CD4-positive, alpha-beta T cell treated with Interleukin-10 for 1 hour (primary cell): Measurements from ENCODE around the gene IDS.
"Not testable (repeated sequence)": the region's sequence is repeated elsewhere in the genome, so short reads cannot be mapped to it uniquely, and the experiment has no call there.

Source experiments
- DNase-seq: peaks from one replicate; pipeline ENCODE4 v3.0.0-alpha.2; 2020

The IDS gene, protein sequence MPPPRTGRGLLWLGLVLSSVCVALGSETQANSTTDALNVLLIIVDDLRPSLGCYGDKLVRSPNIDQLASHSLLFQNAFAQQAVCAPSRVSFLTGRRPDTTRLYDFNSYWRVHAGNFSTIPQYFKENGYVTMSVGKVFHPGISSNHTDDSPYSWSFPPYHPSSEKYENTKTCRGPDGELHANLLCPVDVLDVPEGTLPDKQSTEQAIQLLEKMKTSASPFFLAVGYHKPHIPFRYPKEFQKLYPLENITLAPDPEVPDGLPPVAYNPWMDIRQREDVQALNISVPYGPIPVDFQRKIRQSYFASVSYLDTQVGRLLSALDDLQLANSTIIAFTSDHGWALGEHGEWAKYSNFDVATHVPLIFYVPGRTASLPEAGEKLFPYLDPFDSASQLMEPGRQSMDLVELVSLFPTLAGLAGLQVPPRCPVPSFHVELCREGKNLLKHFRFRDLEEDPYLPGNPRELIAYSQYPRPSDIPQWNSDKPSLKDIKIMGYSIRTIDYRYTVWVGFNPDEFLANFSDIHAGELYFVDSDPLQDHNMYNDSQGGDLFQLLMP

DNA sequence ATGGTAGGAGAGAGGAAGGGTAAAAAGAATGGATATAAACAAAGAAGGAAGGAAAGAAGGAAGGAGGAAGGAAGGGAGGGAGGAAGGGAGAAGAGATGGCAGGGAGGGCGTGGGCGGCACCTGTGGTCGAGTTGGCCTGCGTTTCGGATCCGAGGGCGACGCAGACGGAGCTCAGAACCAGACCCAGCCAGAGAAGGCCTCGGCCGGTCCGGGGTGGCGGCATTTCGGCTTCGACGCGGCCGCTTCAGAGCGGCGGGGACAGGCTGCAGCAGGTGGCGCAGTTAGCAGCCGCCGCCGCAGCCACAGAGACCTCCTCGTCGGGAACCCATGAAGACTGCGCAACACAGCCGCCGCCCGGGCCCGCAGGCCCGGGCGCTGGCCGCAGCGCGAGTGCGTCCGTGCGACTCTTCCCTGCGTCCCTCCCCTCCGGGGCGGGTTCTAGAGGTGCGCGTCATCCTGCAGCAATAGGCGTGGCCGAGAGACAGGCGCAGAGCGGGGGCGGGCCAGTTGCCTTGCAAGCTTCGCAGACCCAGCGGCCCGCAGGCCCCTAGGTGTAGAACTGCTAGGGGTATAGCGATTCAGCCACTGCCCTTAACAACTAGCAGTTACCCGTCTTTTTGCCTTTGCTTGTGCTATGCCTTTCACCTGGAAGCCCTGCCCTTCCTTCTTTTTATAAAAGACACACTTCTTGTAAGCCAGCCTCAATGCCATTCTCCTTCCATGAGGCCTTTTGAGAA, at the start of gene IDS:
IDS (minus strand) TSS at position 392 of the 737 bp plus-strand sequence; CDS start at position 223, 169 bp downstream.
- peak; percentile 92 for DNase-seq

DNA sequence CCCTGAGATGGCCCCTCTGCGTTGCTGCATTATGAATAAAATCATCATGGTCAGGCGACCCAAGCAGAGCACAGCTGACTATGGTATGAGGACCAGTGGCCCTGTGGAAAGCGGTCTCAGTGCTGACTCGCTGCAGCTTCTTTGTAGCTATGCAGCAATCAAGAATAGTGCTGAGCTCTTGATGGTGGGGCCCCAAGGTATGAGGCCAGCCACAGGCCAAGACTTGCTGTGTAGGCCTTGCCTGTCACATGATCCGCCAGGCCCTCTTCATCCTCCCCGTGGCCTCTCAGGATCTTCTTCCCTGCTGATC, 46.8 kb upstream of the IDS start:
- not testable (repeated sequence) for DNase-seq

DNA sequence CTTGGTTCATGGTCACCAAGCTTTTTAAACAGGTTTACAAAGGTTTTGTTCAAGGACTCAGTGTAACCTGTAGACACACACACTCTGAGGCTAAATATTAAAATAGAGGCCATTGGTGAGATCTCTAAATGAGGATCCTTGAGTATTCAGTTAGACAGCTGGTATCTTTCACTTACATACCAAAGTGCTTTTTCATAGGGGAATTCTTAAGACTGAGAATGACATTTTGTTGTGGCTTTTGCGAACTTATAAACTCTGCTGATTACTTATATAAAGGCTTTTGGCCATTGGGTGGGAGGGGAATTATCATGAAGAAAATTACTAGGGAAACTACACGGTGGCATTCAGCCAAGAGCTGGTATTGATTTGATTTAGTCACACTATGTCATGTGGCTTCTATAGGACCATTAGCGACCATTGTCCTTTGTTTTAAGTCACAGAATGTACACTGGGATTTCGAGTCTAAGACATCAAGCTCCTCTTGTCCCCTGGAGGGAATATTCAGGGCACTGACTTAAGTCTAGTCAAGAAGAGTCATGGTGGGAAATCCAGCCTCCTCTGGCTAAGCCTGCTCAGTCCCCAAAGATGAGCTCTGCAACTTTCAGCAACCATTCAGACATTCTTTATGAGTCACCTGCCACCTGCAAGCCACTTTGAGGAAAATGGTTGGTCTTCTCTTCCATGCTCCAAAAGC, 46.3 kb upstream of the IDS start:
- not testable (repeated sequence) for DNase-seq

DNA sequence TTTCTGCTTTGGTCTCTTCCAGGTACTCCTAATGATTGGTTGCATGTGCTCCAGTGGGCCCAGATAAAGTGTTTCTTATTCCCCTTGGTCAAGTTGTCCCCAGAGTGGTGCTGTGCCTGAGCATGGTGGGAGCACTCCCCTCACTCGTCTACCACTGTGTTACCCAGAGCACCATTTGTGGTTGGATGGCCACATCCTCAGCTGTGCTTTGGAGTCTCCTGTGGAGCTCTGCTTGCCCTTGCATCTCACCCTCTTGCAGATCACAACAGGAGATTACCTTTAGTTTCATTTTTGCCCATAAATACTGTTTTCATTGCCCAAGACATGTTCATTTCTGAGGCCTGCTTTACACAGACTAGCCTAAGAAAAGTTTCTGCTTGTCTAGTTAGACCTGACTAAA, 45.3 kb upstream of the IDS start:
- DNase-seq, result not testable (repeated sequence)

DNA sequence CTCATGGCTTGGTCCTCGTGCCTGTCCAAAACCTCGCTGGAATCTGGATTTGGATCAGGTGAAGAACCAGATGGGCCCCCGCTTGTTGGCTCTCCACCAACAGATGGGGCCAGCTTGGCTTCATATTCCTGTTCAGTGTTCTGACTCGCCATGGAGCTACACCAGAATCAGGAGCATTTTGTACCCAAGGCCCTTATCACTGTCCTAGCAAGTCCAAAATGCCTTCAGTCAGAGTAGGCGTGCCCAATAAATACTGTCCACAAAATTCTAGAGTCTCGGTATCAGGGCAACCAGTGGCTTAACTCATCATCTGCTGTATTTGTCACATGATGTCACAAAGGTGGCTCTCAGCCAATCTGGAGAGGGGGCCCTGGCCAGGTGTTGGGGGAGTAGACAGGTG, 44.6 kb upstream of the IDS start, which contains the start of gene HSFX3:
HSFX3 (minus strand) TSS at position 224 of the 400 bp plus-strand sequence; CDS start at position 152, 72 bp downstream.
- DNase-seq, result not testable (repeated sequence)

DNA sequence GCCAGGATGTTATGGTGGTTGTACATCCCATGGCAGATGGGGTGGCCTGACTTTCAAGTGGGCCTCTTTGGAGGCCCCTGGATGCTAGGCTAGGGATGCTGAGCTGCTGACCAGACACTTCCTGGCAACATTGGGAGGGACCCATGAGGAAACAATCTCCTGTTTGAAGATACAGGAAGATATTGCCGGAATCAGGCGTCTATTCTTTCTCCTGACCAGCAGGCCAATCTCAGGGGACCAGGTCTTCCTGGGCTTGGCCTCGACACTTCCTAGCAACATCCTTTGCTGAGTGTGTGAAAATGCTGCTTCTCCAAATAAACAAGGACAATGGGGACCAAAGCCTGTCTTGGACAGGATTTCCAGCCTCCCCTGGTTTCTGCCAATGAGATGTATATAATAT, 42.7 kb upstream of the IDS start:
- not testable (repeated sequence) for DNase-seq

DNA sequence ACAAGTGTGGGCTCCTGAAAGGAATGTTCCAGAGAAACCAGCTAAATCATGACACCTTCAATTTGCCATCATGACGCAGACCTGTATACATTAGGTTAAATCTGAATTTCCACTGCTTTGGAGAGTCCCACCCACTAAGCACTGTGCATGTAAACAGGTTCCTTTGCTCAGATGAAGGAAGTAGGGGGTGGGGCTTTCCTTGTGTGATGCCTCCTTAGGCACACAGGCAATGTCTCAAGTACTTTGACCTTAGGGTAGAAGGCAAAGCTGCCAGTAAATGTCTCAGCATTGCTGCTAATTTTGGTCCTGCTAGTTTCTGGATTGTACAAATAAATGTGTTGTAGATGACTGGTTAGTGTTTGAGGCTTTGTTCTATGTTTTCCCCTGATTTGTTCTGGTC, 41.9 kb upstream of the IDS start:
- not testable (repeated sequence) for DNase-seq

DNA sequence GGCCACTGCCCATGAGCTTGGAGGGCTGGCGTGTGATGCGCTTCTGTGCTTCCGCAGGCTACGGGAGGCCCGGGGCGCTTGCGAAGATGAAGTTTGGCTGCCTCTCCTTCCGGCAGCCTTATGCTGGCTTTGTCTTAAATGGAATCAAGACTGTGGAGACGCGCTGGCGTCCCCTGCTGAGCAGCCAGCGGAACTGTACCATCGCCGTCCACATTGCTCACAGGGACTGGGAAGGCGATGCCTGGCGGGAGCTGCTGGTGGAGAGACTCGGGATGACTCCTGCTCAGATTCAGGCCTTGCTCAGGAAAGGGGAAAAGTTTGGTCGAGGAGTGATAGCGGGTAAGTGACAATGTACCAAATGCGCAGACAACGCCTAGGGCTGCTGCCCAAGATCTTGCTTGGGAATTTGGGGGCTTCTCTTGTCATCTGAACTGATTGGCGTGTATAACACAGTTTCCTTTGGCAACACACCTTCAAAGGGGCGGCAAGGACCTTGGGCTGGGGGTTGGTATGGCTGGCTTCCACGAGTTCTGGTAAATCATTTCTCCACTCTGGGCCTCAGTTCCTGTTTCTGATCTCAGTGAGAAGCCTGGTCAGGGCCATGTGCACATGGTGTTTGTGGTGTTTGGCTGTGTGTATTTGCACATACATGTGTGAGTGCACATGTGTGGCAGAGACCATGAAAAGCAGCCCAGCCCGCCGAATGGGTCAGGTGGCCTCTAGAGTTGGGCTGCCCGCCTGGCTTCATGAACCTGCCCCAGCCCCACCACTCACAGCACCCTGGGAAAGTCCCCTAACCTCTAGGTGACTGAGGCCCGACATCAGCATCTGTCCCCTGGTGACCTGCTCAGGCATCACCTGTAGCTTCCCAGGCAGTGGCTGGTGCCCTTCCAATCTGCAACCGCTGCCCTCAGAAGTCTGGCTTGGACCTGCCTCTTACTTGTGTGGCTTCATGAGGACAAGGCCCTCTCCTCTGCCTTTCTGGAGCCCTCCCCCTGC, 40.7 kb upstream of the IDS start:
- DNase-seq, result not testable (repeated sequence)

DNA sequence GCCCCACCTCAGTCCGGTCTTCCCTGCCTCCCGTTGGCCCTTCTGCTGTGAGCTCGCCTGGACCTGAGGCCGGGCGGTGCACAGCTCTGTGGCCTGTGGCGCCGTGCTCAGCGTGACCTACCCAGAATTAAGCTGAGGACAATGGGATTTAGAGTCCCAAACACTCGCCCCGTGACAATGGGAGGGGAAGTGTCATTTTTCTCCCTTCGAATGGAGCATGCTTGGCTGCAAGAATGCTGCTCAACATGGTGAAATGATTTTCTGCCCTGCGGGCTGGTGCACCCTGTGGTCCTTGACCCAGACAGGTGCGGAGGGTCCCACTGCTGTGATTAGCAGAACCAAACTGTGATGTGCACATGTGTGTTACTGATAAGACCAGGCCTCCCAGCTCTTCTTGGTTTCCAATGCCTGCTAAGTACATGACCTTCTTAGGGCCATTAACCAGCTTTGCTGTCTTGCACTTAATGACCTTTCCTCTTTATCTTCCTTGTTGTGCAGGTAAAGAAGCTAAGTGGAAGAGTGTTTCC, 36.5 kb upstream of the IDS start:
- no peak for DNase-seq

DNA sequence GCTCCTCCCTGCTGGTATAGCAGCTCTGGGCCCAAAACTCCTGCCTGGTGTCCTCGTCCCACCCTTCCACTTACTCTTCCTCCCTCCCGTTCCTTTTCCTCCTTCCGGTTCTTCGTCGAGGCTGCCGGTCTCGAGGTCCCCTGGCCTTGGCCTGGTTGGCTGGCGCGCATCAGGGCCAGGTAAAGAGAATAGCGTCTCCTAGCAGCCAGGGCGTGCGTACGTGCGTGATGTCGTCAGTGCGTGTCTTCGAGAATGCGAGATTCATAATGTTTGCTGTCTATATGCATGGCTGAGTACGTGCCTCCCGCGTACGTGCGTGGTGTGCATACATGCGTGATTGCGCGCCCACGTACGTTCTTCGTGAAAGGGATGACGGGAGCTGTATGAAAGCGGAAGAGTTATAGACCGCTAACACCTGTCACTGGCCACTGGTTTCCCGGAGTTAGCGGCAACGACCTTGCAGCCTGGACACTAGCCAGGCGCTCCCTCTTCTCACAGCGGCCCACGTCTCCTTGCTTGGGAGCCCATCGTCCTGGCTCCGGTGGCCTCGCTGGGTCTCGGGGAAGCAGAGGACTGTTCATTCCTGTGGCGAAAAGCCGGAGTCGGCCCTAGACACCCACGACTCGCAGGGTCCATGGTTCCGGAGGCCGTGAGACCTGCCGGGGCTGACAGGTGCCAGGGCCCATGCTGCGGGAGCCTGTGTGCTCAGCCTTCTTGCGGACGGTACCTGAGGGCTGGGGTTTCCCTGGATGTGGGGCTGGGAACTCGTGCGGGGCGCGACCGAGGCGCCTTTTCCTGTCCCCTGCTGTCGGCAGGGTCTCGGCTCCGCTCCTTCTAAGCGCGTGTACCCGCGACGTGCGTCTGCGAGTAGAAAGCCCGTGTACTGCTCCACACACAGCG, 35.8 kb upstream of the IDS start, which contains the start of gene EOLA1:
EOLA1 (plus strand) TSS at position 392 of the 900 bp plus-strand sequence. CDS start 4,619 bp downstream, outside the sequence.
- peak; percentile 91 for DNase-seq

DNA sequence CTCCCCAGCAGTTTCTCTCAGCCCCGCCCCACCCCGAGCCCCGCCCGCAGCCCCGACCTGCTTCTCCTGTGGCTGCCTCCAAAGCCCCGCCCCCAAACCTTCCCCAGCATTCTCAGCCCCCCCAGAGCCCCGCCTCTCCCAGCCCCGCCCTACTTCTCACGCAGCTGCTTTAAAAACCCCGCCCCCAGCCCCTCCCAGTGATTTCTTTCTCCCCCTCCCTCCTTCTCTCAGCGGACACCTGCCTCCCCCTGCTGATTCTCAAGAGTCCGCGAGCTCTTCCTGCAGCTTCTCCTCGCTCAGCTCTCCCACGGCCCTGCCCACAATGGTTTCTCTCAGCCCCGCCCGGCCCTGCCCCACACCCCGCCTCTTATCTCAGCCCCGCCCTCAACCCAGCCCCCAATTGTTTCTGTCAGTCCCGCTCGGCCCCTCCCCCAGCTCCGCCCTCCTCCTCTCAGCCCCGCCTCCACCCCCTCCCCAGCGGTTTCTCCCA, 35.1 kb upstream of the IDS start:
- peak; percentile 90 for DNase-seq

DNA sequence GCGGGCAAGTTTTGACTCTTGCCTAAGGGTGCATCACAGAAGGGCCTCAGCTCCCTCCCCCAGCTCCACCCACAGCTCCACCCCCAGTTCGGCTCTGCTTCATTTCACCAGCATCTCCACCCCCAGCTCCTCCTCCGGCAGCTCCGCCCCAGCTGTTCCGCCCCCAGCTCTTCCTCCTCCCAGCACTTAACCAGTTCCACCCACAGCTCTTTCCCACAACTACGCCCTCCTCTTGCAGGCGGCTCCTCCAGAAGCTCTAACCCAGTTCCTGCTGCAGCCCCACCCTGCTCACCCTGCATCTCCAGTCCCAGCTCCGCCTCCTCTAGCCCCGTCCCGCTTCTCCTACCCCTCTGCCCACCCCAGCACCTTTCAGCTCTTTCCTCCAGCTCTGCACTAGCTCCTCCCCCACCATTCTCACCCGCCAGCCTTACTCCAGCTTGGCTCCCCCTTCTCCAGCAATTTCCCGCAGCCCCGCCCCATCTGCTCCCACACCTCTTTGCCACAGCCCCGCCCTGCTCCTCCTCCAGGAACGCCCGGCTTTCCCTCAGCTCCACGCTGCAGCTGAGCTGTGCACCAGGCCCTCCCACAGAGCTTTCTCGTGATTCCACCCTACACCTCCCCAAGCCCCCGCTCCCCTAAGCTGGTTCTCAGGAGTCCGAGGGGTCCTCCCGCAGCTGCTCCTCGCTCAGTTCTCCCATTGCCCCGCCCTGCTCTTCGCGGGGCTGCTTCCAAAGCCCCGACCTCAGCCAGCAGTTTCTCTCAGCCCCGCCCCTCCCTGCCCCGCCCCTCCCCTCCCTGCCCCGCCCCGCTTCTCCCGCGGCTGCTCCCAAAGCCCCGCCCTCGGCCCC, 34.4 kb upstream of the IDS start:
- DNase-seq, result peak; percentile 94

DNA sequence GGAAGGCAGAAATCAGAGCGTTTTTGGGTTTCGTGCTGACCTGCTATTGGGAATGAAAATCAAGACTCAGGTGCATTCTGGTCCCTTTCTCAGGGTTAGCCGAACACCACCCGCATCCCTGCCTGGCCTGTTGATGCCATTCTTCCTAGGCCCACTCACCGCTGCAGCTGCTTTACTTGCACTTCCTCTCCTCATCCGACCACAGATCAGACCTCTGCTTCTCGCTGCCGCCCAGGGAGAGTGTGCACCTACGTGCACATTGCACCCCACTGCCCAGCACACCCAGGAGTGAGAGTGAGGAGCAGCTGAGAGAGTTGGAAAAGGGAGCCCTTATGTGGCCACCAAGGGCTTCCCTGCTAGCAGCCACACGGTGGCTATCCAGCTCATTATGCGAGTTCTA, 32.4 kb upstream of the IDS start:
- not testable (repeated sequence) for DNase-seq

DNA sequence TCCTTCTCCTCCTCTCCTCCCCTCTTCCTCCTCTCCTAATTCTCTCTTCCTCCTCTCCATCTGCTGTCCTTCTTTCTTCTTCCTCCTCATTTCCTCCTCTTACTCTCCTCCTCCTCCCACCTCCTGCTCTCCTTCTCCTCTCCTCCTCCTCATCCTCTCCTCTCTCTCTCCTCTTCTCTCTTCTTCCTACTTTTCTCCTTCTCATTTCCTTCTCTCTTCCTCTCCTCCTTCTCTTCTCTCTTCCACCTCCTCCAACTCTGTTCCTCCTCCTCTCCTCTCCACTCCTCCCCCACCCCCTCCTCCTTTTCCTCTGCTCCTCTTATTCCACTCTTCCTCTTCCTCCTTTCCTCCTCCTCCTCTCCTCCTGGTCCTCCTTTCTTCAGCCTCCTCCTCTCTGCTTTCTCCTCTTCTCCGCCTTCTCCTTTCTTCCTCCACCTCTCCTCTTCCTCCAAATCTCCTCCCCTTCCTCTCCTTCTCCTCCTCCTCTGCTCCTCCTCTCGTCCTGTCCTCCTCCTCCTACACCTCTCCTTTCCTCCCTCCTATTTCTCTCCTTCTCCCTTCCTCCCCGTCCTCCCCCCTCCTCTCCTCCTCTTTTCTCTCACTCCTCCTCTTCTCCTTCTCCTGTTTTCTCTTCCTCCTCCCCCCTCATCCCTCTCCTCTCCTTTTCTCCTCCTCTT, 30.0 kb upstream of the IDS start:
- not testable (repeated sequence) for DNase-seq

DNA sequence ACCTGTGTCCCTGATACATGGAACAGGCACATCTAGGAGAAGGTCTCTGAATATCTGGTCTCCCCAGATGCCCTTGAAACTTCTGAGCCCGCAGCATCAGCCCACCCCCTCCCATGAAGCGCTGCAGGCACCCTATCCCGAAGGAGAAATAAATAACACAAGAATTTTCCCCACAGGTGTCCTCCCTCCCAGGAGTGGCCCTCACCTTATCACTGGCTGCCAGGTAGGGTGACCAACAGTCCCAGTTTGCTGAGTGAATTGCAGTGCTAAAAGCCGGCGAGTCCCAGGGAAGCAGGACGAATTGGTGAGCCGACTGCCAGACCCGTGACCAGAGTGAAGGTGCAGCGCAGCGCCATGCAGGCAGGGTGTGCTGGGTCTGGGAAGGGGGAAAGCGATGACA, 28.9 kb upstream of the IDS start:
- DNase-seq, result not testable (repeated sequence)

DNA sequence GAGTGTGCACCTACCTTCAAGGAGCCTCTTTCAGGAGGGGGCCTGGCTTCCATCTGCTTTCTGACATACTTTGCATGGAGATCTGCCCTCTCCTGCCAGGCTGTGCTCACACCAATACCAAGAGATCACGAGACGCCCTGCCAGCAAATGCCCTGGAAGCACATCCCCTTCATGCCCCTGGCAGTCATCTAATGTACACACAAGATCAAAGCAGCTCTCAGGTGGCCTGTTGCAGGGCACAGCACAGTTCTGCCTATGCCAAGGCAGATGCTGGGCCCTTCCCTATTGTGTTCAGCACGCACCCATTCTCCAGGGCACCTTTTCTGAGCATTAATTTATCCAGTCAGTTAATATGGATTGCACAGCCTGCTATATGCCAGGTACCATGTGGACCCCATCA, 27.8 kb upstream of the IDS start:
- DNase-seq, result not testable (repeated sequence)

DNA sequence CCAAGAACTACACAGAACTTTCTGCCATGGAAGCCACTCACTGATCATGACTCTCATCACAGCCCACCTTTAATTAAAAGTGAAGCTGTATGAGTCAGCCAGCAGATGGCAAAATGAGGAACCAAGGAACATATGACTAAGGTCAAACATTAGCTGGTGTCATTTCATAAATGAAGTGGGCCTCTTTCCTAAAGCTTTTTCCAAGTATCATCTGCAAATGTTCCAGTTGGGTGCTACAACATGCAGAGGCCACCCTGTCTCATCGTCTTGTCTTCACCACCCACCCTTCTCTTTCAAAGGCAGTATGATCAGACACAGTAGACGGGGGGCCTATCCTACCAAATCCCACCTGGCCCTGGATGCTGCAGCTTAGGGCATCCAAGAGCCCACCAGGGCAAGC, 26.5 kb upstream of the IDS start:
- no peak for DNase-seq

DNA sequence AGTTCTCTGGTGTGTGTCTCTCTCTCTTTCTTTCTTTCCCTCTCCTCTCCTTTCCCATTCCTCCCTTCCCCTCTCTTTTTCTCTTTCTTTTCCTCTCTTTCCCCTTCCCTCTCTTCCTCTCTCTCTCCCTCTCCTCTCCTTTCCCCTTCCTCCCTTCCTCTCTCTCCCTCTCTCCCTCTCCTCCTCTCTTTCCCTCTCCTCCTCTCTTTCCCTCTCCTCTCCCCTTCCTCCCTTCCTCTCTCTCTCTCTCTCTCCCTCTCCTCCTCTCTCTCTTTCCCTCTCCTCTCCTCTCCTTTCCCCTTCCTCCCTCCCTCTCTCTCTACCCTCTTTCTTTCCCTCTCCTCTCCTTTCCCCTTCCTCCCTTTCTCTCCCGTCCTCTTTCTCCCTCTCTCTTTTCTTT, 23.3 kb upstream of the IDS start:
- no peak for DNase-seq

DNA sequence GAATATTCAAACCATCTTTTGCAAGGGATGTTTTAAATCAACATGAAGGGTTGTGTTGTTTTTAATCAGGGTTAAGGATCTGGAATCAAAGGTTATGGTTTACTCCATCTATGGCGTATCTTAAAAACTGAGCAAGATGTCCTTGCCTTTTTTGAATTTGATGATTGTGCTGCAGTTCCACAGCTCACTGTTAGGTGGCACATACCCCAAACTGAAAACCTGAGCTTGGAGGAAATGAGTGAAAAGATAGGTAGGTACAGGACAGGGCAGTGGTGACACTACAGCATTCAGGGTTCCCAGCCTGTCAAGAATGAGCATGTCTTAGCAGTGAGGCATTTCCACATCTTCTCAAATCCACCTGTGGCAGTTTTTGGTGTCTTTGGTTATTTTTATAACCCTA, 22.6 kb upstream of the IDS start:
- peak; percentile 78 for DNase-seq
